ENCODE measurements around the gene ZP1. TPM values are rescaled to one million over a fixed set of nuclear protein-coding genes. Genes with fewer than 3 reads are reported as not detected.

ZP1 gene
- total RNA-seq, 4 donors from 2014 or later = 2.1 TPM; not detected in 3

- no peaks in the 10 kb centered on the region for H3K27me3 ChIP-seq
- no peaks in the 10 kb centered on the region for H3K36me3 ChIP-seq
- peak in 1 of 3 donors; percentile 16 for DNase-seq
- TF ChIP-seq POLR2A (IDR thresholded peaks at IDR 0.05) (no peak), CTCF (IDR thresholded peaks at IDR 0.05) (no peak)
- H3K9me3 ChIP-seq = no peaks in the 10 kb centered on the region
- no peak overlapping the region for H3K27ac ChIP-seq
- H3K4me3 ChIP-seq = no peak overlapping the region
- no peaks in the 10 kb centered on the region for H3K4me1 ChIP-seq
Observed at GRCh38 chr11:60862171-60862570, 5.2 kb upstream of the ZP1 start.

- no peaks in the 10 kb centered on the region for H3K4me1 ChIP-seq
- no peaks in the 10 kb centered on the region for H3K27me3 ChIP-seq
- H3K27ac ChIP-seq = no peak overlapping the region
- TF ChIP-seq POLR2A (IDR thresholded peaks at IDR 0.05) = no peak
- TF ChIP-seq CTCF (IDR thresholded peaks at IDR 0.05) = no peak
- H3K9me3 ChIP-seq = no peaks in the 10 kb centered on the region
- H3K4me3 ChIP-seq = no peak overlapping the region
- no peak for DNase-seq
- no peaks in the 10 kb centered on the region for H3K36me3 ChIP-seq
Observed at GRCh38 chr11:60863550-60864521, 3.5 kb upstream of the ZP1 start.

GRCh38 chr11:60864856-60865513, 2.4 kb upstream of the ZP1 start:
- H3K36me3 ChIP-seq = no peaks in the 10 kb centered on the region
- no peaks in the 10 kb centered on the region for H3K27me3 ChIP-seq
- no peaks in the 10 kb centered on the region for H3K9me3 ChIP-seq
- TF ChIP-seq POLR2A (IDR thresholded peaks at IDR 0.05) (no peak), CTCF (IDR thresholded peaks at IDR 0.05) (no peak)
- H3K4me3 ChIP-seq = no peak overlapping the region
- peak in 1 of 3 donors; percentile 29 for DNase-seq
- no peak overlapping the region for H3K27ac ChIP-seq
- H3K4me1 ChIP-seq = no peaks in the 10 kb centered on the region

- no peaks in the 10 kb centered on the region for H3K9me3 ChIP-seq
Observed at GRCh38 chr11:60867871-60868681, 734 bp downstream of the ZP1 start.

More at GRCh38 chr11:60867871-60868681, 734 bp downstream of the ZP1 start:
- Histone ChIP-seq H3K36me3 (no peaks in the 10 kb centered on the region), H3K27me3 (no peaks in the 10 kb centered on the region), H3K4me1 (peaks cover 0 to 9% (median 0%) of the 10 kb centered on the region in 4 donors), H3K4me3 (no peak overlapping the region), H3K27ac (no peak overlapping the region)
- peak in 1 of 3 donors; percentile 20 for DNase-seq
- TF ChIP-seq CTCF (IDR thresholded peaks at IDR 0.05) (no peak), POLR2A (IDR thresholded peaks at IDR 0.05) (no peak)

Data from Peyer's patch (tissue), 4 donors.